NCI-H2107 treated with DMSO at 0.1 percent for 48 hours (cell line): Measurements from ENCODE around the gene P2RY13.

Source experiments
- DNase-seq: peaks from one replicate; lab custom pipeline; 2025; ENCODE audit not compliant: unreplicated experiment; lab: John Stamatoyannopoulos, UW

Gene P2RY13

DNA sequence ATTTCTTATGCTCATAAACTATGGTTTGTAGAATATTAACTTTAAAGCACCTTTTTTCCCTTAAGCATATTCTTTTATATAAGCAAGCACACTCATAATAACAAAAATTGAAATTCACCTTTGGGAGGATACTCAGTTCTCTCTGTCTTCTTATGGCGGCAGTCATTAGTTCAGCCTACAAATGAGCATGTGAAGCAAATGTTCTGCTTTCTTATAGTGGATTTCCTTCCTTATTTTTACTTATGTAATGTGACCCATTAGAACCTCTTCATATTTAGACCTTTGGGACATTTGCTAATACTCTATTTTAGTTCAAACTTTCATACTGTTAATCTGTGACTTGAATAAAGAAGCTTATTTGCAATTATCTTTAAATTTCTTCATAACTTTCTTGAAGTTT, at the start of gene P2RY13:
Gene P2RY13 (minus strand): TSS at position 187 of the 400 bp plus-strand sequence. CDS start 21 bp downstream, at position 166.
- DNase-seq = no peak

DNA sequence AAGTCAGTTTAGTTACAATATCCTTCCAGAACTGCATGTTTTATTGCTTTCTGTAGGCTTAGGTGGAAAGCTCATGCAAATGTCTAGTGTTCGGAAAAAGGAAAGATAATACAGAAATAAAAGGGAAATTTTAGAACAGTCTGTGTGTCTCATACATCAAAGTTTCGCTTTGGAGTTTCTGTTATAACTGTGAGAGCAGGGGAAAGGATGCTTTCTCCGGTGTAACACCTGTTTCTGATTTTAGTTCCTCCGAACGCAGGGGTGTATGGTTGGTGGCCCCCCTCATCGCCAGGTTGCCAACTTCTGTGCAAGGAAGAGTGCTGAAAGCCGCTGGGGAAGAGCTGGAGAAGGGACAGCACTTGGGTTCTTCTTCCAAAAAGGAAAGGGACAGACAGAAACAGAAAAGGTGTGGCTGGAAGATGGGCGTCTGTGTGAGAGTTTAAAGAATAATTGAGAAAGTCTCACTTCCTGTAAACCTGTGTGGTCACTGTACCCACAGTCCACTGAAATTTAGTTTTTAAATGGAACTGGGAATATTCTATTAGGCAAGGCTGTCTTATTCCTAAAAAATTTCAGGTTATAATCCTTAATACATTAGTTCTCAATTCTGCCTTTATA, 48.5 kb upstream of the P2RY13 start:
- no peak for DNase-seq

DNA sequence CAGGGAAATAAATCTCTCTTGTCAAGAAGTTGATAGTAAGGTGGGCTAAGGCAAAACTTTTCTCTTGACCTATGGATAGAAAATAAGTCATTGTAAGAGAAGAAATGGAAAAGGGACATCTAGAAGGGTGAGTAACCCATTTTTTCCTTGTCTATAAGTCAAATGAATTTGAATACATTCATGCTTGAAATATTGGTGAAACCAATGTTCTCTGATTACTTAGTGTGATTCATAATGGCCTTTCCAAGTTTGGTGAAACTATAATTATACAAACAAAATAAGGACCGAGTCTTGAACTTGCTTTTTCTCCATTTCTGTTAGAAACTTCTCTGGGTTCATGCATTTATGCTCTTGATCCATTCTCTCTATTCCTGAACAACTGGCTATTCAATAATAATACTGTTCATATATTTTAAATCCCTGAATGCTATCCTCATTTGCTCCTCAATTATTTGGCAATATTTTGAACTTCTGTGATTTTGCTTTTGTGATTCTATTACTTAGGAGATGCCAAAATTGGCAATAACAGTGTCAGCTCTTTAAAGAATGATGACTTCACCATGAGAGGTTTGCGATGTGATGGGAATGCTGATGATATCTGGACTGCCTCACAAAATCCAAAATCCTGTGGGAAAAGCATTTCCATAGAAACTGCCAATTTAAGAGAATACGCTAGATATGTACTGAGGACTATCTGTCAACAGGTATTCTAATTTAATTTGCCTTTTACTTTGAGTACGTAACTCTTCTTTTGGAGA, 42.9 kb upstream of the P2RY13 start:
- no peak for DNase-seq

DNA sequence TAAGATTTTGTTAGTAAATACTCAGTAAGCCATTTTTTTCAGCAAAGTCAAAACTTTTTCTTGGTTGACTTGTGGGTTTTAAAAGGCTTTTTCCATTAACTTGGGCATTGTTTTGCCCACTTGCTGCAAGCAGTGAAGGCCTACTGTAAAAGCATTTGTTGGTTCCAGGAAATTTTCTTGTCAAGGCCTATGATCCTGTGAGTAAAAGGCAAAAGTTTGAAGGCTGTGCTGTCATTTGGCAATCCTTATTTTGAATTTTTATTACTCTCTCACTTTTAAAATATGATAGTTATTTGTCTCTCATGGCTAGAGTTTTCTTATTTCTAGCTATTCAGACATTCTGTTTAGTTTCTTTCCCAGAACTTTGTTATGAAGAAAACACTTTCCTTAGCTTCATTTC, 42.2 kb upstream of the P2RY13 start:
- no peak for DNase-seq

DNA sequence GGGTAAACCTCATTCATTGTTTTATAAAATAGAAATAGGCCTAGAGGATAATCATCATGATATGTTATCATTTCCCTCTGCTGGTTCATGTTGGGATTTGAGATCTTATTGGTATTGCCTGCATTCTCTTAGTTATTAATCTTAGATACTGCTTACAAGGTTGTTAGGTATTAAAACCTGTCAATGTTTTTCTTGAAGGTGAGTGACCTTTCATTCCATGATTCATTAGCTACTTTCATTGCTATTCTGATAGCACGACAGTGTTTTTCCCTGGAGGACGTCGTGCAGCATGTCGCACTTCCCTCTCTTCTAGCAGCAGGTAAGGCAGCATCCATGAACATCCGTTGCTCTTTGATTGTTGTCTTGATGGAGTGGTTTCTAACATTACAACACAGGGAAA, 38.1 kb upstream of the P2RY13 start:
- no peak for DNase-seq

DNA sequence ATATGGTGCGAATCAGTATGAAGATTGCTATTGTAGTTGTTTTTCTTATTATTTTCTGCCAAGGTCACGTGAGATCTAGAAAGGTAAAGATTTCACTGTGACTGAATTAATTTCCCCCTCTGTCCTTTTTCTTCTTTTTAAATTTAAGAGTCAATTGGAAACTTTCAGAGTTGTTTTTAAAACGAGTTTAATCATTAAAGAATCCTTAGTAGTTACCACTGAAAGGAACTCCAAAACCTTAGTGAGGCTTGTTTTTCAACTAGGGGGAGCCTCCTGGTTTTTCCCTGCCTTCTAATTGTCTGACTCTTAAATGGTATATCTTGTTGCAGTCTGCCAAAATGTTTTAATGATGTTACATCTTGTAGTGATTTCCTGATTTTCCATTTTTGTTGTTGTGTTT, 37.6 kb upstream of the P2RY13 start:
- no peak for DNase-seq

DNA sequence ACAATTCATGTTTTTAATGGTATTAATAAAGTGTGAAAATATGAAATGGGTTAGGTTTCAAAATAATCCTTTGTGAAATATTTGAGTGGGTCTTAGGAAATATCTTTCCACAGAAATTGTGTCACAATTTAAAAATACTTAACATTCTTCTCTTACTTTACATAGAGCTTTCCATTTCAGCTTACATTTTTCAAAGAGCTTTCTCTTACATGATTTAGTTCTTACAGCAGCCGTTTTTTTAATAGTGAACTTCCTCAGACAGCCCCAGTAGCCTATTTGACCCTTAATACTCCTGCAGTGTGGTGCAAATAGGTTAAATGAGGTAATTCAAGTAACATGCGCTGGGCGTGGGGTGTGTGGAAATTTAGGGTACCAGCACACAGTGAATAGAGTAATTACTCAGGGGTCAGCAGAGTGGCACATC, 33.4 kb upstream of the P2RY13 start:
- DNase-seq = no peak

DNA sequence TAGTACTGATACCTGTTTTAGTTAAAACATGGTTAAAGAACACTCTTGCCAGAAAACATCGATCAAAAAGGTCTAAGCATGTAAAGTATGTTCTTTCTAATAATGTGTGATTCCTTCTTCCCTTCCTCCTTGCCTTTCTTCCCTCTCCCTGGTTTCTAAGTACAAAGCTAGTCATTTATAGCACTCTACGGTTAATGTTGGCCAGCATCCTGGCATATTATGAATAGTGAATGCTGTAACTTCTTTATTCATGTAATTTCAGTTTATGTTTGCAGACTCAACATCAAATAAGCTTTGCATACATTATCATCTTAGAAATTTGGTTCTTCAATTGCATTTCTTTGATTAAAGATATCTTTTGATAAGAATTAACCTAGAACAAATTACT, 28.1 kb upstream of the P2RY13 start:
- no peak for DNase-seq

DNA sequence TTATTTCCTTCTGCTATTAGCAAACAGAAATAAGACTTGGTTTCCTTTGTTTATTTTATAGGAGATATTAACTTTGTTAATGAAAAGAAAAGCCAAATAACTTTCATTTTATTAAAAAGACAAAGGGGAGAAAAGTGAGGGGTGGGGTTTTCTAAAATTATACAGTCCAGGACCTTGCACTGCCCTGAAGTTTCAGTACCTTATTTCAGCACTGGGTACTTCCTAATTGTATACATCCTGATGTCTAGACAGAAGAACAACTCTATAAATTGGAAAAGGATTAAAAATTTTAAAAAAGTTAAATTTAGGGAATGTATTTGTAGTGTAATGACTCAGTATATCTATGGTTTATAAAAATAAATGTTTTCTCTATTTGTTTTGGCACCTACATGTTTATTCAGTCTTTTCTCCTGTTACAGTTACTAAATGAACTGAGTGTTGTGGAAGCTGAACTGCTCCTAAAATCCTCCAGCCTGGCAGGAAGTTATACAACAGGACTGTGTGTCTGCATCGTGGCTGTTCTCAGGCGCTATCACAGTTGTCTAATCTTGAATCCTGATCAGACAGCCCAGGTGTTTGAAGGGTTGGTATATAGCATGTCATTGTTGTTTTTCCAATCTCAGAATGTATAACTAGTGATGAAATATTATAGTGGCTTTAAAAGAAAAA, 27.6 kb upstream of the P2RY13 start:
- DNase-seq = no peak

DNA sequence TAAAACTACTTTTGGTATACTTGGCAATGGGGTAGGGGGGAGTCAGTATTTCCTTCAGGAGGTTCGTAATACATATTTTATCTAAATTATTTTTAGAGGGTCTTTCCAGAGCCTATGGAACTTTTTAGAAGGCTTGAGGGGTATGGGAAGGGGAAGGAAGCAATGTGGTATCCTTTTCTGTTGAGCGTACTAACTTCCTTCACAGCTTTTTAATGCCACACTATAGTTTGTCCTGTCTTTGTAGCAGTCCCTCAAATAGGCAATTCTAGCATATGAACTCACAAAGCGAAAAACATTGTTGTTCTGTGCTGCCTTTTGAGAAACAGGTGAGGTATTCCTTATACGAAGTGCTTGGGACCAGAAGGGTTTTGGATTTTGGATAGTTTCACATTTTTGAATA, 22.3 kb upstream of the P2RY13 start:
- DNase-seq = no peak

DNA sequence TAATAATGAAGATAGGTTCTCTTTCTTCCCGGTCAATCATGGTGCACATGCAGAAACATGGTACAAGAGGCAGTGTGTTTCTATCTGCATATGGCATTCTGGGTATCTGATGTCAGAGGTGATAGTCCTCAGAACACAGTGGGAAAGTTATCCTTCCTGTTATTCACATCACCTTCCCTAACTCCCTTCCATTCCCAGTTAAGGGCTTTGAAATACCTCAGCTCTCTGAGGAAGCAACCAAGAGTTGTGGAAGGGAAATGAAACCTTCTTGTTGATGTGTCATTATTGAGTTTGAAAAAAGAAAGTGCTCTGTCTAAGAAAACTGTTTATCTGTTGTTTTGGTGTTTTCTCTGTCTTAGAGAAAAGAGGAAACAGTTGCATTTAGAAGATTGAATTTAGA, 21.9 kb upstream of the P2RY13 start:
- DNase-seq = no peak

DNA sequence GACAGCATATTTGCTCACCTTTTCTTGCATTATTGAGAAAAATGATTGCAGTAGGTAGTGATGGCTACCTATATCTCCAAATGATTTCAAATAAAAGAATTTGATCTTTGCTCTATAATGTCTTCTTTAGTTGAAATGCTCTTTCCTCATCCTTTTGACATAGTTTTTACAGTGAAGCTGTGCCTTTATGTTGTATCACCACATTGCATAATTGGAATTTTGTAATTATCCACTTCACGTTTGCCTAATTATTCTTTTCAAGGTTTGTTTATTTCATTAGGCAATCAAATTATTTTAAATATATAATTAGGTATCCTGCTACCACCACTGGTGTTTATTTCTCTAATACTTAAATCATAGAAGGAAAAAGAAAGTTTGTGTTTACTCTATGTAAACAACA, 21.3 kb upstream of the P2RY13 start:
- no peak for DNase-seq

DNA sequence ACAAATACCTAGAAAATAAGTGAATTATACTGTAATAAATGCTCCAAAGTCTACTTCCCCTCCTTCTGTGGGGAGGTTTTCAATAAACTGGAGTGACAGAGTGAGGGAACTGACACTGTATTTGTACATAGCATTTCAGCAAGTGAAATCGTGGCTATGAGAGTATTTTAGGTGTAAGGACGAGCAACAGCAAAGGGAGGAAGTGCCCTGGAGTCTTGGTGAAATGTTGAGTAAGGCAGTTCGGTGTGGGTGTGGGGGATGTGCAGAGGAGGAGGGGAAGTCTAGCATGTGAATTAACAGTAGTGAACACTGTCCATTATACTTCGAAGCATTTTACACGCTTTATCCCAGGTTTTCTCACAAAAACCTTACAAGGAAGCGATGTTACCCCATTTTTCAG, 18.1 kb upstream of the P2RY13 start:
- DNase-seq = no peak

DNA sequence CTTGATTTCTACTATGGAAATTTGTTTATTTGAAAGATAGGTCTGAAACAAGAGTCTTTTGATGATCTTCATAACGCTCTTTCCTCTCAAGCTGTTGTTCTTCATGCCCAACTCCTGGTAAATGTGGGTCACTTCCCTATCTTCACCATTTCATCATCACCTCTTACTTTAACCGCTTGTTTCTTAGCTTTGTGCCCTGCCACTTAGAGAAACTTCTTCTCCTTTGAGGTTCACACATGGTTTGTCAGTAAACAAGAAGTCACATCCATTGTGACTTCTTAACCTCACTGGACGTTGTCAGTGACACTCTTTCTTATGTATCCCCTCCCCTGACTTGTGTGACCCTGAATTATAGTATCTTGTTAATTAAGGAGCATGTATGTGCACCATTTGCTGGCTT, 16.9 kb upstream of the P2RY13 start:
- DNase-seq = no peak

DNA sequence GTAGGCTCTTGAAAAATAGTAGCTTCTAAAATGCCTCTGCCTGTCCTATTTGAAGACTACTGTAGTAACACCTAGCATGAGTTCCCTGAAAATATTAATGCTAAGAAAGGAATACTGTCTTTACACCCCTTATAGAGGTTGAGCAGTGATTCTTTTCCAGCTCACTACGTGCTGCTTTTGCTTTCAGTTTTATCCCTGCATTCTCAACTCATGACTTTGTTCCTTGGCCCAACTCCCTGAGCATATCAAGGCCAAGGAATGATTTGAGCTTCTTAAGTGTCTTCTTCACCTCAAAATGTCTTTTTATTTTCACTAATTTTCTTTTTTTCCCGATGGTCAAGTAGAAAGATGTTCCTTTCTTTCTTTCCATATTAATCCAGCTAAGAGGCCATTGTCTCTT, 16.5 kb upstream of the P2RY13 start:
- no peak for DNase-seq

DNA sequence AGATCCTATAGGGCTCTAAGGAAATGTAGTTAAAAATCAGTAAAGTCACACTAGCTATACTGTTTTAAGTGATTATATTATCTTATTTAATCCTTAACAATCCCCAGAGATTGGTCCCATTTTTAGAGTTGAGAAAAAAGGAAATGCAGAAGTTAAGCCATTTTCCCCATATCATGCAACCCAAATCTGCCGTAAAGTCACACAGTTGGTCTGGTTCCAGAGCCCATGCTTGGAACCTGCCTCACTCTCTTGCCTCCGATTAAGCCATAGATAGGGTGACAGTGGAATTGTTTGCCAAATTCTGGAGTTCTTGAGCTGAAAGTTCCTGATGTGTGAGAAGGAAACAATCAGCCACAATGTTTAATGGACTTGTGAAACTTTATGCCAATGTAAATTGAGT, 2.3 kb upstream of the P2RY13 start:
- no peak for DNase-seq

DNA sequence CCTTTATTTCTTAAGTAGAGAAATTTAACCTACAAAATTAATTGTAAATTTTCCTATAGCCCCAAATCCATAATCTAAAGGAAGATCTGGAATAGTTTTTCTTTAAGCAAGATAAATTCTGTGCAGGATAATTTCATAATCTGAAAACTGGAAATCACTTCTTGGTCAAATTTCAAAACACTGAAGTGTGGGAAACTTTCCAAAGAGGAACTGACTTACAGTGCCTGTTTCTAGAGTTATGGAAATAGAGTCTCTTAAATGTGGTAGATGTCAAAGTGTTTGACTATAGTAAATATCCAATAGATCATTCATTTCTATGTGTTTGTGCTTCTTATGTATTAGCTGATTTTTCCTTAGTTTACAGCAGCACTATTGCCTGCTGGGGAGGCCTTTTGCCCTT, 1.6 kb upstream of the P2RY13 start:
- no peak for DNase-seq

DNA sequence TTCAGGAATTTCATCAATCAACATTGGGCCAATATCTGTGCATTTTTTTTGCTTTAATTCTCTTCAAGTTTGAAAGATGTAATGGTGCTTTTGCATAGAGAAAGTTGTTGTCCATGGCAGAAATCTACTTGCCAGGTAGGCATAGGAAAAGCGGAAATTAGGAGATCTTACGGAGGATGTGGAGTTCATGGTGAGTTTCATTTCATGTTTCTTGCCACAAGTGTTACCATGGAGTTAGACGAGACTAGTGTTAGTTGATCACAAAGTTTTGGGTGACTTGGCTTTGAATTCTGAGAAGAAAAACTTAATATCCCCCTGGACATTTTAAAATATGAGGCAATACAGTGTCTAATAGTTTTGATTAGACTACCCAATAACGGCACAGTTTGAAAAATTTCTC, 1.0 kb upstream of the P2RY13 start:
- no peak for DNase-seq

DNA sequence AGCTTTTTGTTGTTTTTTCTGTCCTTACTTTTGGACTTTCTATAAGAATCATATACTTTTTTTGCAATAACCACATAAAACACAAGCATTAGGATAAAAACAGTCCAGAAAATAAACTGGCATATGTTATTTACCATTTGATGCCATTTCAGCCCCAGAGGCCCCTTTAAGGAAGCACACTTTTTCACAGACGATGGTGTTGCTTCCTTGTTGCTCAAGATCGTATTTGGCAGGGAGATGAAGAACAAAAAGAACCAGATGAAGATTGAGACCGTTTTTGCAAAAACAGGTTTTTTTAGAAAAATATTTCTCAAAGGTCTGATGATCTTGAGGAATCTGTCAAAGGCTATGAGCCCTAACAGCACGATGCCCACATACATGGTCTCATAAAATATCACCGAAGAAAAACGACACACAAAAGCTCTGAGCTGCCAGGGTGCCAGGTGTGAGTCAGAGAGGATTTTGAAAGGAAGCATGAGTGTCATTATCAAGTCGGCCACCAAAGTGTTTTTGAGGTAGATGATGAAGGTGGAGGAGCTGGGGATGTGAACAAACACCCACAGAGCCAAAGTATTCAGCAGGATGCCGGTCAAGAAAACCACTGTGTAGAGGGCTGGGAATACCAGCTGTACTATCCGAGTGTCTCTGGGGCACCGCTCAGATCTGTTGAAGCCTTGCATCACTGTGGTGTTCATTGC, 902 bp downstream of the P2RY13 start:
- DNase-seq = peak; percentile 83

DNA sequence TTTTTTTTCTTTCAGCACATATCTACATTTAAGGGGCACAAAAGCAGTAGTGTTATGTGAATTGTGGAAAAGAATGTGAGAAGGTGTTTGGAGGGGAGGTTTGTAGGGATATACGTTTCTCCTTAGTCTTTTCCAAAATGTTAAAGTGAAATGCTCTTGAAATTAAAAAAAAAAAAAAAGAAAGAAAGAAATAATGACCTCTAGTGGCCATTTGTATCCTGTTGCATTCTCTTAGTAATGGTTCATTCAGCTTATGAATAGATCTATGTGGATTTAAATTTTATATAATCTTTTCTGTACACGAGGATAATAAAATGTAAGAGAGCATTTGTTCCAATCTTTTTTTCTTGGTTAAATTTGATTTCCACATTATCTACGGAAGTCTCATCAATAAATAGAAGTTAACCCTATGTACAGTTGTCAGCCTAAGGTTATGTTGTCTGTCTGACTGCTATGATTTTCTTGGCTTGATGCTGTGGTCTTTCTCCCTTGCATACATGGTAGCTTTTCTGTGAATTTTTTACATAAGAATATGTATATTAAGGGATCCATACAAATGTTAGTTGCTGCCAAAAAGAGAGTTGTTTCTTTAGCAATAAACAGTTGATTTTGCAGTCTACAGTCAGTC, 1.7 kb downstream of the P2RY13 start:
- peak; percentile 49 for DNase-seq

DNA sequence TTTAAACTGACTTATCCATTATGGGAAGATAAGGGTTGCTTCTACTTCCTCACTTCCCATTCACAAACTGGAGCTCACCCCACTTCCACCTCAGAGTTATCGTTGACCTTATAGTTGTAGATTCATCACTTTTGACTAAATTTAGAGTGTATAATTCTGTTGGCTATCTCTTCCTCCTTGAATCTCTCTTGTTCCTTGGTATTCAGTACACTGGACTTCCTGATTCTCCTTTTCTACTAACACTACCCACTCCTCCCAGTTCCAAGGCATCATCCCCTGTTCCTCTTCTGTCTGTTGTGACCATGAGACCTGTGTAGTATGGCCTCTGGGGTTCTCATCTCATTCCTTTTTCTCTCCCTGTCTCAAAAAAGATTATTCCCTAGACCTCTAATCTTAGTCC, 6.8 kb downstream of the P2RY13 start:
- no peak for DNase-seq
